Measurements from ENCODE around the gene NPR1.

NPR1 gene

DNA sequence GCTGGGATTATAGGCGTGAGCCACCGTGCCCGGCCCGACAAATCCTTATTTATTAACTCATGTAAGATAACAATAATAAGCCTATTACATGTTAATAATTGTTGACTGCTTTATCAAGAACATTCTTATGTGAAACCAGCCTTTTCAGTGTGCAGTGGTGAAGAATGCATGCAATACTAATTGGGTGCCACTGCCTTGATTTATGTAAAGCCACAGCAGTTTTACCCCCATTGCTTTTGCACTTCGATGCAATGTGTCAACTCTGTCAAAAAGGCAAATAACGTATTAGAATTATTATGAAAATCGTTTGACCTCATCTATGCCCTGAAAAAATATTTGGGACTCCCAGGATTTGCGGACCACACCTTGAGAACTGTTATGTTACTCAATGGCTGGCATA, 18.3 kb downstream of the NPR1 start:
- TF ChIP-seq POLR2A (IDR thresholded peaks at IDR 0.05; ENCODE audit: extremely low read depth, insufficient read length): no peak
- TF ChIP-seq, protein P1, sequence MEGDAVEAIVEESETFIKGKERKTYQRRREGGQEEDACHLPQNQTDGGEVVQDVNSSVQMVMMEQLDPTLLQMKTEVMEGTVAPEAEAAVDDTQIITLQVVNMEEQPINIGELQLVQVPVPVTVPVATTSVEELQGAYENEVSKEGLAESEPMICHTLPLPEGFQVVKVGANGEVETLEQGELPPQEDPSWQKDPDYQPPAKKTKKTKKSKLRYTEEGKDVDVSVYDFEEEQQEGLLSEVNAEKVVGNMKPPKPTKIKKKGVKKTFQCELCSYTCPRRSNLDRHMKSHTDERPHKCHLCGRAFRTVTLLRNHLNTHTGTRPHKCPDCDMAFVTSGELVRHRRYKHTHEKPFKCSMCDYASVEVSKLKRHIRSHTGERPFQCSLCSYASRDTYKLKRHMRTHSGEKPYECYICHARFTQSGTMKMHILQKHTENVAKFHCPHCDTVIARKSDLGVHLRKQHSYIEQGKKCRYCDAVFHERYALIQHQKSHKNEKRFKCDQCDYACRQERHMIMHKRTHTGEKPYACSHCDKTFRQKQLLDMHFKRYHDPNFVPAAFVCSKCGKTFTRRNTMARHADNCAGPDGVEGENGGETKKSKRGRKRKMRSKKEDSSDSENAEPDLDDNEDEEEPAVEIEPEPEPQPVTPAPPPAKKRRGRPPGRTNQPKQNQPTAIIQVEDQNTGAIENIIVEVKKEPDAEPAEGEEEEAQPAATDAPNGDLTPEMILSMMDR (IDR thresholded peaks at IDR 0.05; ENCODE audit: low read depth, low read length): no peak
- no peak for DNase-seq (ENCODE audit: low read depth)
- H3K4me3 ChIP-seq (ENCODE audit: low read depth, low read length): no peak overlapping the region

DNA sequence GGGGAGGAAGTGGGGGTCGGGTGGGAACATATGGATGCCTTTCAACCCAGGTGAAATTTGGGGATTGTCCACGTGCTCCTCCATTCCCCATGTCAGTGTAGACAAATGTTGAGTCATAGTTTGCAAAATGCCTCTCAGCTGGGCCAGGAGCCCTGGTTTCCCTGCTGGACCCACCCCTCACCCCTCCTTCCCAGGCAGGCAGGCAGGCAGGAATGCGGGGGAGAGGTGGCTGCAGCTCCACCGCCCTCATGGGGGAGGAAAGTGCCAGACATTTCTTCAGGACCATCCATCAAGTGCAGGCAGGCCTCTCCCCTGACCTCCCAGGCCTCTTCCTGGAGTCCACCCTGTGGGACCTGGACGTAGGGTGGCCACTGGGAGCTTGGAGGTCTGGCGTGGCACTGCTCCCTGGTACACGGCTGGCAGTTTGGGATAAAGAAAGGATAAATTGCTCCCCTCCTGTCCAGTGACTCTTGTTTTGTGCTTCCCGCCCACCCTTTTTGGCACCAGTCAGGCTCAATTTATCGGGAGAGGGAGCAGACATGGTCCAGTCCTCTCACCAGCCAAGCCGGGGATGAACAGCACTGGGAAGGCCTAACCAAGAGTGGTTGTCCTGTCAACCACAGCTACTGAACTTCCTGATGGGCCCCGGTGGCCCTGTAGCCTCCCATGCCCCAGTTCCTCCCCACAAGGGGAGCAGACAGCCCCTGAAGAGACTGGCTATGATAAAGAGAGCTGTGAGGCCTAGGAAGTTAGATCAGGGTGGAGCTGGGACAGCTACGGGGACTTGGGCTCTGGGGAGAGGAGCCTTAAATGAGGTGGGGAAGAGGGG, 18.9 kb downstream of the NPR1 start:
- DNase-seq (ENCODE audit: low read depth): peak; percentile 43
- TF ChIP-seq MYC (IDR thresholded peaks at IDR 0.05; ENCODE audit: low read depth, low read length): no peak
- TF ChIP-seq, protein P2, sequence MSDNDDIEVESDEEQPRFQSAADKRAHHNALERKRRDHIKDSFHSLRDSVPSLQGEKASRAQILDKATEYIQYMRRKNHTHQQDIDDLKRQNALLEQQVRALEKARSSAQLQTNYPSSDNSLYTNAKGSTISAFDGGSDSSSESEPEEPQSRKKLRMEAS (IDR thresholded peaks at IDR 0.05; ENCODE audit: low read depth, low read length): 0 out of 2 replicates have a peak, but pooled peaks have one; percentile 7
- H3K4me3 ChIP-seq (ENCODE audit: low read depth, low read length): no peak overlapping the region

DNA sequence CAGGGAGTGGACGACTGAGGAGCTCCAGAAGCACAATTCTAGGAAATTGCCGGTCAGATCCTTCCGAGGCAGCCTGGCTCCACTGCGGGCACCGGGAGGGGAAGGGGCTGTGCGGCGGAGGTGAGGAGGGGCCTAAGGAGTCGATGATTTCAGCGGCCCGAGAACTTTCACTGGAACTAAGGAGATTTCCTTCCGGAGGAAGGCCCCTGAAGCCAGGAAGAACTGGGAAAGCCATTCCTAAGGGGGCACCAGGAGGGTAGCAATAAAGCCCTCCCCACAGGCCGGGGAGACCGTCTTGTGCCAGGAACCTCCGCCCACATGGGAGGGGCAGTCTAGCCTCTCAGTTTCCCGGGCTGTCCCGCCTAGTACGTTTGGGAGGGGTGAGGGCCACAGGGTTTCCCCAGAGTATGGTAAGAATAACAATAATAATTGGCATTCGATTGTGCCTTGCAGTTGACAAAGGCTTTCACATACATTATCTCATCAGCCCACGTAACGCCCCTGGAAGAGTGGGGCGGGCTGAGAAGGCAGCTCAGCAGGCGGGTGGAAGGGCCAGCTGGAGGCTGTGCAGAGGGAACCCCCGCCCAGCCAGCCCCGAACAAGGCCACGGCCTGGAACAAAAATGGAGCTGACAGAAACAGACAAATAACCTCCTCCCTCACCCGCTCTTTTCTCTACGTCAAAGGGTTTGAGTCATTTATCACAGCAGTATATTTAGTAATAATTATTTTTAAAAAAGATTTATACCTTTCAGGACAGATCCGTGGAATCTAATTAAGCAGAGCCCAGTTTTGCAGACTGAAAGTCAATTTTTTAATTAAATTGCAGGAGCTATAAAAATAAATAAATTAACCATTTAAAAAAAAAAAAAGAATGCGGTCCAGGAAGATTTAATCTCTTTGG, 19.8 kb downstream of the NPR1 start:
- no peak overlapping the region for H3K4me3 ChIP-seq (ENCODE audit: low read depth, low read length)
- no peak for DNase-seq (ENCODE audit: low read depth)
- TF ChIP-seq MYC (IDR thresholded peaks at IDR 0.05; ENCODE audit: low read depth, low read length) (no peak), POLR2A (IDR thresholded peaks at IDR 0.05; ENCODE audit: extremely low read depth, insufficient read length) (no peak)
- TF ChIP-seq, protein P2 (IDR thresholded peaks at IDR 0.05; ENCODE audit: low read depth, low read length): no peak
- TF ChIP-seq, protein P1 (IDR thresholded peaks at IDR 0.05; ENCODE audit: low read depth, low read length): no peak

DNA sequence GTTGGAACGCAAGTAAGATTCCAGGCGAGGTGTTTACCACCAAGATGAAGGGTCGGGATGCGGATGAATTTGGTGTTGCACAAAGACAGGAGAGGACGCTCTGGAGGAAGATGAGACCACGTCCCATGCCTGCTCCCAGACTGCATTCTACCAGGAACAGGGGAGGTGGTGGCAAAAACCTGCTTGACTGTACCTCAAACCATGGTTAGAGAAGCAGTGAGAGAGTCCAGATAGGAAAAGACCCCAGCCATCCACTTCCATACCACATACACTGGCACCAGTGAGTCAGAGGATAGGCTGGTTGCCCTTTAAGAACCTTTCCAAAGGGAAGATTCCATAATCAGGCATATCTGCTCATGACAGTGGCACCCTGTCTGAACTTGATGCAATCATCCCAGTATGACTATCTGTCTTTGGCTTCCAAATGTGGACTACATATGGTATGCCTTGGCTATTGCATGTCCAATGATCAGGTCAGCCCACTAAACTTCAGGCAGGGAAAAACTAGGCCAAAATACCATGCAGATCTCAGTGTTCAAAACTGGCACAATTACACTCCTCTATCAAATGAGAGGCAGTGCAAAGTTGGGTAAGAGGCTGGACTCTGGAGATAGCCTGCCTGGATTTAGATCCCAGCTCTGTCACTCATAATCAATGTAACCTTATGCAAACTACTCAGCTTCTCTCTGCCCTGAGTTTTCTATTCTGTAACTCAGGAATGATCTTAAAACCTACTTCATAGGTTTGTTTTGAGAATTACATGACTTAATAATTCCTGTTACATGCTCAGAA, 20.6 kb downstream of the NPR1 start:
- DNase-seq (ENCODE audit: low read depth): no peak
- TF ChIP-seq, protein P2 (IDR thresholded peaks at IDR 0.05; ENCODE audit: low read depth, low read length): no peak
- TF ChIP-seq, protein P1 (IDR thresholded peaks at IDR 0.05; ENCODE audit: low read depth, low read length): no peak
- no peak for TF ChIP-seq POLR2A (IDR thresholded peaks at IDR 0.05; ENCODE audit: extremely low read depth, insufficient read length)
- TF ChIP-seq MYC (IDR thresholded peaks at IDR 0.05; ENCODE audit: low read depth, low read length): no peak
- no peak overlapping the region for H3K4me3 ChIP-seq (ENCODE audit: low read depth, low read length)

DNA sequence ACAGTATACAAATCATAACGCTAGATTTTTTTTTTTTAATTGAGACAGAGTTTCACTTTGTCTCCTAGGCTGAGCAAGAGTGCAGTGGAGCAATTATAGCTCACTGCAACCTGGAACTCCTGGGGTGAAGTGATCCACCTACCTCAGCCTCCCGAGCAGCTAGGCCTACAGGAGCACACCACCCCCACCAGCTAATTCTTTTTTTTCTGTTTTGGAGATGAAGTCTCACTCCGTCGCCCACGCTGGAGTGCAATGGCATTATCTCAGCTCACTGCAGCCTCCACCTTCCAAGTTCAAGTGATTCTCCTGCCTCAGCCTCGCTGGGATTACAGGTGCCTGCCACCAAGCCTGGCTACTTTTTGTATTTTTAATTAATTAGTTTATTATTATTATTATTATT, 21.3 kb downstream of the NPR1 start:
- DNase-seq (ENCODE audit: low read depth): no peak
- TF ChIP-seq, protein P2 (IDR thresholded peaks at IDR 0.05; ENCODE audit: low read depth, low read length): no peak
- no peak for TF ChIP-seq POLR2A (IDR thresholded peaks at IDR 0.05; ENCODE audit: extremely low read depth, insufficient read length)
- no peak for TF ChIP-seq MYC (IDR thresholded peaks at IDR 0.05; ENCODE audit: low read depth, low read length)
- TF ChIP-seq, protein P1 (IDR thresholded peaks at IDR 0.05; ENCODE audit: low read depth, low read length): no peak
- no peak overlapping the region for H3K4me3 ChIP-seq (ENCODE audit: low read depth, low read length)

Measured in NB4 (cell line).